ENCODE data around the gene ST3GAL6. TPM values are rescaled to one million over a fixed set of nuclear protein-coding genes. Genes with fewer than 3 reads are reported as not detected.

ST3GAL6 gene
- total and polyA plus RNA-seq, 5 donors from 2014 or later: 0.37 to 0.89 TPM; not detected in 3

DNA sequence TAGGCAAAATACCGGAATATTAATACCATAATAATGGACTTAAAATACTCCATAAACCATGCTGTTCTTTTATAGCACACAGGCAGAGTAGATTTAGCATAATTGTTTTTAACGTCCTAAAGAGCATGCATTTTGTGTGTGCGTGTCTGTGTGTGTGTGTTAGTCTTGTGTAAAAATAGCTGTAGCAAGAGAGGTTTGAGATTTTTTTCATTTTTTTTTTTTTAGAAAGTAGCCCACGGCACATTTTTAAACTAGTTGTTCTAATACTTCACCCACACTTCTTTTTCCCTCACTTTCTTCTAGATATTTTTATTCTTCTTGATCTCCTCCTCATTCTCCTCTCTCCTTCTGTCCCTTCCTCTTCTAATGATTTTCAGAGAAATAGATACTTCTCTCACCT, 7.5 kb upstream of the ST3GAL6 start:
- no peak overlapping the region for H3K4me3 Mint-ChIP-seq
- peaks cover 5% of the 10 kb centered on the region for H3K27me3 ChIP-seq (ENCODE audit: control insufficient read depth, insufficient read depth, low read length)
- no peaks in the 10 kb centered on the region for H3K4me1 Mint-ChIP-seq
- no peak overlapping the region for H3K27ac ChIP-seq (ENCODE audit: insufficient read depth, low read length, poor library complexity, severe bottlenecking)
- no peaks in the 10 kb centered on the region for H3K36me3 Mint-ChIP-seq
- H3K9me3 ChIP-seq (ENCODE audit: control insufficient read depth in 2 of 2, low read length in 2 of 2): no peaks in the 10 kb centered on the region
- H3K4me3 ChIP-seq (ENCODE audit: low read depth, low read length): no peak overlapping the region
- H3K27ac Mint-ChIP-seq: no peak overlapping the region
- no peaks in the 10 kb centered on the region for H3K4me1 ChIP-seq (ENCODE audit: control insufficient read depth, insufficient read depth, low read length, poor library complexity, severe bottlenecking)
- peaks cover 23% of the 10 kb centered on the region for H3K27me3 Mint-ChIP-seq
- no peaks in the 10 kb centered on the region for H3K36me3 ChIP-seq (ENCODE audit: control insufficient read depth, insufficient read depth, low read length)
- peaks cover 0 to 2% (median 0%) of the 10 kb centered on the region in 7 donors for H3K9me3 Mint-ChIP-seq
- DNase-seq: no peak
- ATAC-seq (ENCODE audit: low read depth in 2 of 2): no peak

DNA sequence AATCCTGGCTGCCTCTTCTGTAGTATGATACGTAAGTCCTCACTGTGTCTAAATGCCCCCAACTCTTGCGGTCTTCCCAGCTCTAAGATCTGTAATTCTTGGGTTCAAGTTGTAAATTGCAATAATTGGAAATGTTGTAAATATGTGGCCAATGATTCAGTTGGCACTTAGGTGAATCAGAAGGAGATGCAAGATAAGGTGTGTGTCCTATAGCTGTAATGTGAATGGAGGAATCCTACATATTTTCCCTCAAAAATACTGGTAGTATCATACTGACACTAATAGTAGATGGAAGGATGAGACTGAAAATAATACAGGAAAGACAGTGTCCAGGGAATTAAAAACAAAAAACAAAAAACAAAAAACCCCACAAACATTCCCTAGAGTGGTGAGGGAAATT, 3.5 kb upstream of the ST3GAL6 start:
- no peak overlapping the region for H3K27ac Mint-ChIP-seq

DNA sequence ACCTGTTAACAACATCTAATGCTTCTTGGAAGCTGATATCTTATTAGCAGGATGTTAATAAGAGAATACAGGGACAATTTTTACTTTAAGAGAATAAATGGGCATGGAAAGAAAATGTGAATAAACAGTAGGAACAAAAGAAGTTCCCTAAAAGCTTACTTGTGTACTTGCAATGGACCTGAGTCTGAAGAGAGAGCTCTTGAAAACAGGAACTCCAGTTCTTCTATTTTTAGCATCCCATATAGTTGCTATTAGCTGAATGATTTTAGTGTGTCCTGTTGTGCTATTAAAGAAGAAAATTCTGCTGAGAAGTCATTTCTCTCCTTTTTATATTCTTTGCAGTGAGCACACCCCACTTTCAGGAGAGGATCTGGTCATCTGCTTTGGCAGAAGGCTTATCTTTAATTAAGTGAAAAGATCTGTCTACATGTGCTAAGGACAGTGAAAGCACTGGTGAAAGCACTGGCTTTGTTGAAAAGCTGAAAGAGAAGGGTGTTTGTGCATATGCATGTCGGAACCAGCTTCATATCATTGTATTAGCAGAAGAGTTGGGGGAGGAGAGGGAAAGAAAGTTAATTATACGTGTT, 1.4 kb upstream of the ST3GAL6 start:
- H3K9me3 Mint-ChIP-seq: no peaks in the 10 kb centered on the region
- no peaks in the 10 kb centered on the region for H3K36me3 ChIP-seq (ENCODE audit: control insufficient read depth, insufficient read depth, low read length)
- H3K4me3 ChIP-seq (ENCODE audit: low read depth, low read length): no peak overlapping the region
- ATAC-seq (ENCODE audit: low read depth in 2 of 2) (no peak), DNase-seq (no peak)
- H3K36me3 Mint-ChIP-seq: no peaks in the 10 kb centered on the region
- no peak overlapping the region for H3K27ac Mint-ChIP-seq
- no peak overlapping the region for H3K4me3 Mint-ChIP-seq
- H3K4me1 ChIP-seq (ENCODE audit: control insufficient read depth, insufficient read depth, low read length, poor library complexity, severe bottlenecking): no peaks in the 10 kb centered on the region
- no peaks in the 10 kb centered on the region for H3K9me3 ChIP-seq (ENCODE audit: control insufficient read depth in 2 of 2, low read length in 2 of 2)
- H3K27ac ChIP-seq (ENCODE audit: insufficient read depth, low read length, poor library complexity, severe bottlenecking): no peak overlapping the region
- peaks cover 0 to 2% (median 0%) of the 10 kb centered on the region in 4 donors for H3K4me1 Mint-ChIP-seq
- H3K27me3 Mint-ChIP-seq: peaks cover 29% of the 10 kb centered on the region
- H3K27me3 ChIP-seq (ENCODE audit: control insufficient read depth, insufficient read depth, low read length): no peaks in the 10 kb centered on the region

More for the DNA sequence above, 3.5 kb upstream of the ST3GAL6 start:
- DNase-seq: no peak
- Histone ChIP-seq H3K4me1 (ENCODE audit: control insufficient read depth, insufficient read depth, low read length, poor library complexity, severe bottlenecking) (no peaks in the 10 kb centered on the region), H3K9me3 (ENCODE audit: control insufficient read depth in 2 of 2, low read length in 2 of 2) (no peaks in the 10 kb centered on the region), H3K36me3 (ENCODE audit: control insufficient read depth, insufficient read depth, low read length) (no peaks in the 10 kb centered on the region), H3K4me3 (ENCODE audit: low read depth, low read length) (no peak overlapping the region), H3K27ac (ENCODE audit: insufficient read depth, low read length, poor library complexity, severe bottlenecking) (no peak overlapping the region), H3K27me3 (ENCODE audit: control insufficient read depth, insufficient read depth, low read length) (peaks cover 2% of the 10 kb centered on the region)
- Mint-ChIP-seq H3K36me3 (no peaks in the 10 kb centered on the region), H3K4me1 (peaks cover 0 to 2% (median 0%) of the 10 kb centered on the region in 4 donors), H3K27me3 (peaks cover 29% of the 10 kb centered on the region), H3K4me3 (no peak overlapping the region), H3K9me3 (no peaks in the 10 kb centered on the region)
- ATAC-seq (ENCODE audit: low read depth in 2 of 2): no peak

DNA sequence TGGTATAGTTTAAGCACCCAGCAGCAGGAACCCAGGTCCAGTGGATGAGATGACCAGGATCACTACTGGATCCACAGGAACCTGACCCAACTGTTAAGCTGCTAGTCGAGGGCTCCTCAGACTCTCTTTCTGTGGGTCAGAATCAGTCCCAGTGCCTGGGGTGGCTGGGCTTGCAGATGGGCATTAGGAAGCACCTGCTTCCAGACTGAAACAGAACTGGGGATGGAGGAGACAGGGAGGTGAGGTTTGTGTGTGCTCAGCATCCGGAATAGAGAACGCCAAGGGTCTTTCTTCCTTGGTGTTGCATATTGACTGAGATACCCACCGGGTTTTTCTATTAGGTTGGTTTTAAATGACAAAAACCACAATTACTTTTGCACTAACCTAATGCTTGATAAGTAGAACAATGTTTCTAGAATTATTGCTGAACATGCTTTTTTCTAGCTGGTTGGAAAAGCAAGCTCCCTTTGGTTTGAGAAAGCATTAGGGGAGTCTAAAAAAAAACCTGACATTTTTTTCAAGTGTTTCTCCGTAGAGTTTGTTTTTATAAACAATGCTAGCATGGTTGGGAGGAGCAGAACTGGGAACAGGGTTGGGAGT, 779 bp downstream of the ST3GAL6 start:
- no peaks in the 10 kb centered on the region for H3K36me3 Mint-ChIP-seq
- peaks cover 30% of the 10 kb centered on the region for H3K27me3 Mint-ChIP-seq

DNA sequence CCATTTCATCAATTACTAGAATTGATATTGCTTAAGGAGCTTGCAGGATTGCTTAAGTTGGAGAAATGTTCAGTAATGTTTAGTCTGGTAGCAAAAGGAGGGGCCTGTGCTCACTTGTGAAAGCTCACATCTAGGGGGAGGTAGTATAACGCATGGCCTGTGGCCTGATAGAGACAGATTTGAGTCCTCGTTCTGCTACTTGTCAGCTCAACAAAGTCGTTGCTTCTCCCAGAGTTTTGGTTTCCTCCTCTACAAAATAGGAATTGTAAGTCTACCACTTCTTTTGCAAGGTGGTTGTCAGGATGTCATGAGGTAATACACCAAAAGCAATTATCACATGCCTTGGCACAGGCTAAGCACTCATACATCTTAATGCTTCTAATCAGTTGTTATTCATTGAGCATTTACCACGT, 1.3 kb downstream of the ST3GAL6 start:
- no peaks in the 10 kb centered on the region for H3K36me3 Mint-ChIP-seq
- no peaks in the 10 kb centered on the region for H3K9me3 ChIP-seq (ENCODE audit: control insufficient read depth in 2 of 2, low read length in 2 of 2)
- no peak for DNase-seq
- peaks cover 32% of the 10 kb centered on the region for H3K27me3 Mint-ChIP-seq
- no peak overlapping the region for H3K4me3 Mint-ChIP-seq
- ATAC-seq (ENCODE audit: low read depth in 2 of 2): no peak
- no peak overlapping the region for H3K4me3 ChIP-seq (ENCODE audit: low read depth, low read length)
- peaks cover 0 to 2% (median 0%) of the 10 kb centered on the region in 4 donors for H3K4me1 Mint-ChIP-seq
- no peaks in the 10 kb centered on the region for H3K36me3 ChIP-seq (ENCODE audit: control insufficient read depth, insufficient read depth, low read length)
- no peak overlapping the region for H3K27ac ChIP-seq (ENCODE audit: insufficient read depth, low read length, poor library complexity, severe bottlenecking)
- no peaks in the 10 kb centered on the region for H3K4me1 ChIP-seq (ENCODE audit: control insufficient read depth, insufficient read depth, low read length, poor library complexity, severe bottlenecking)
- H3K9me3 Mint-ChIP-seq: peaks cover 0 to 2% (median 0%) of the 10 kb centered on the region in 7 donors
- H3K27me3 ChIP-seq (ENCODE audit: control insufficient read depth, insufficient read depth, low read length): no peaks in the 10 kb centered on the region
- no peak overlapping the region for H3K27ac Mint-ChIP-seq

More for the DNA sequence above, 779 bp downstream of the ST3GAL6 start:
- Mint-ChIP-seq H3K27ac (no peak overlapping the region), H3K9me3 (peaks cover 0 to 2% (median 0%) of the 10 kb centered on the region in 7 donors), H3K4me1 (peaks cover 0 to 2% (median 0%) of the 10 kb centered on the region in 4 donors), H3K4me3 (no peak overlapping the region)
- DNase-seq (no peak), ATAC-seq (ENCODE audit: low read depth in 2 of 2) (no peak)
- Histone ChIP-seq H3K9me3 (ENCODE audit: control insufficient read depth in 2 of 2, low read length in 2 of 2) (no peaks in the 10 kb centered on the region), H3K27ac (ENCODE audit: insufficient read depth, low read length, poor library complexity, severe bottlenecking) (no peak overlapping the region), H3K4me1 (ENCODE audit: control insufficient read depth, insufficient read depth, low read length, poor library complexity, severe bottlenecking) (no peaks in the 10 kb centered on the region), H3K4me3 (ENCODE audit: low read depth, low read length) (no peak overlapping the region), H3K27me3 (ENCODE audit: control insufficient read depth, insufficient read depth, low read length) (no peaks in the 10 kb centered on the region), H3K36me3 (ENCODE audit: control insufficient read depth, insufficient read depth, low read length) (no peaks in the 10 kb centered on the region)

DNA sequence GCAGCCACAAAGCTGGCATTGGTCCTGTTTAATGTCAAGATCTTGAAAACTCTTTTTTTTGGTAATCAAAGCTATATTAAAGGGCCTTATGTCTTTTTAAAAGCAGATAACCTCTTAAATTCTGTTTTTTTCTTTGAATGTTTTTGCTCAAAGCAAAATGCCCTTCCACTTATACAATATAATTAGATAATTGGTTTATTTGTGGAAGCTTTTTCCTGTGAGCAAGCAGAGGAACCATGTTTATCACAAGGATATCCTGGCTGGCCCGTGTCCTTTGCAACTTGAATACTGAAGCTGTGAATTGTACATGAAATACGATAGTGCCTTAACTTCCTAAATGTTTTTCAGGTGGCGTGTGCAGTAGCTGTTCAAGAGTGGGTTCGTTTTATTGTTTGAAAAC, 2.6 kb downstream of the ST3GAL6 start:
- DNase-seq: no peak

DNA sequence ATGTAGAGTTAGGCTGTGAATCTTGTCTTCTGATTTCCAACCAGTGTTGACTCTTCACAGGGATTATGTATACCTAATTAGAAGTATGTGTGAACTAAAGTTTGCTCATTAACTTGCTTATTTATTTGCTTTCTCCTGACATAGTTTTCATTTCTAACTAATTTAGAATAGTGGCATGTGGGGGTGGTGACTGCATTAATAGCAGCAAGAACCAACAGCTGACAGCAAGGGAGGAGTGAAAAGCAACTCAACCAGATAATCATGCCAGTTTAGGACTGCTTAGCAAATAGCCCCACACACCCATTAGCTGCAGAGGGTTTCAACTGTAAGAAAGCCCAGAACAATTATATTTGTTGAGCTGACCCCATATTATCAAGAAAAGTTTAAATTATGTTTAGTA, 3.8 kb downstream of the ST3GAL6 start:
- Mint-ChIP-seq H3K27me3 (peaks cover 35% of the 10 kb centered on the region), H3K27ac (no peak overlapping the region), H3K4me3 (no peak overlapping the region), H3K4me1 (peaks cover 0 to 2% (median under 1%) of the 10 kb centered on the region in 4 donors), H3K36me3 (no peaks in the 10 kb centered on the region), H3K9me3 (peaks cover 0 to 2% (median 0%) of the 10 kb centered on the region in 7 donors)
- ATAC-seq (ENCODE audit: low read depth in 2 of 2) (no peak), DNase-seq (no peak)
- H3K4me3 ChIP-seq (ENCODE audit: low read depth, low read length): no peak overlapping the region
- H3K9me3 ChIP-seq (ENCODE audit: control insufficient read depth in 2 of 2, low read length in 2 of 2): no peaks in the 10 kb centered on the region
- no peaks in the 10 kb centered on the region for H3K4me1 ChIP-seq (ENCODE audit: control insufficient read depth, insufficient read depth, low read length, poor library complexity, severe bottlenecking)
- no peaks in the 10 kb centered on the region for H3K27me3 ChIP-seq (ENCODE audit: control insufficient read depth, insufficient read depth, low read length)
- no peak overlapping the region for H3K27ac ChIP-seq (ENCODE audit: insufficient read depth, low read length, poor library complexity, severe bottlenecking)
- H3K36me3 ChIP-seq (ENCODE audit: control insufficient read depth, insufficient read depth, low read length): no peaks in the 10 kb centered on the region

More for the DNA sequence above, 2.6 kb downstream of the ST3GAL6 start:
- Mint-ChIP-seq H3K9me3 (peaks cover 0 to 2% (median 0%) of the 10 kb centered on the region in 7 donors), H3K27me3 (peaks cover 32% of the 10 kb centered on the region), H3K4me1 (peaks cover 0 to 2% (median under 1%) of the 10 kb centered on the region in 4 donors), H3K36me3 (no peaks in the 10 kb centered on the region), H3K4me3 (no peak overlapping the region), H3K27ac (no peak overlapping the region)
- no peak for ATAC-seq (ENCODE audit: low read depth in 2 of 2)
- Histone ChIP-seq H3K4me1 (ENCODE audit: control insufficient read depth, insufficient read depth, low read length, poor library complexity, severe bottlenecking) (no peaks in the 10 kb centered on the region), H3K27ac (ENCODE audit: insufficient read depth, low read length, poor library complexity, severe bottlenecking) (no peak overlapping the region), H3K27me3 (ENCODE audit: control insufficient read depth, insufficient read depth, low read length) (no peaks in the 10 kb centered on the region), H3K36me3 (ENCODE audit: control insufficient read depth, insufficient read depth, low read length) (no peaks in the 10 kb centered on the region), H3K4me3 (ENCODE audit: low read depth, low read length) (no peak overlapping the region), H3K9me3 (ENCODE audit: control insufficient read depth in 2 of 2, low read length in 2 of 2) (no peaks in the 10 kb centered on the region)

DNA sequence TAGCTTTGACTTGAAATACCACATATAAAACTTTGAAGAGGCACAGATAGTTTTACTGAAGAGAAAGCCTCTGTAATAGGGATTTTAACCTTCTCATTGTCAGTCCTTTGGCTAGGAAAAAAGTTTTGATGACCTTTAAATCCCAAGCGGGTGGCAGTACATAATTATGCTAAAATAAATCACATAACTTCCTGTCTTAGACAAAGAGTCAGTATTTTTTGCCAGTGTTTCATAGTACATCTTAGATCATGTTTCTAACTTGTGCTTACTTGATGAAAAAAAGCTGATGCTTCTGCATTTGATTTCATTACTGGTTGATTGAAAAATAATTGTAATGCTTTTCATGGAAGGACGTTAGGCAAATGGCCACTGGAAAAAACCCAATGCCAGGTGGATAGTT, 5.8 kb downstream of the ST3GAL6 start:
- Mint-ChIP-seq H3K9me3 (peaks cover 0 to 2% (median 0%) of the 10 kb centered on the region in 7 donors), H3K27ac (no peak overlapping the region), H3K4me3 (no peak overlapping the region), H3K27me3 (peaks cover 30% of the 10 kb centered on the region), H3K4me1 (peaks cover 0 to 2% (median 0%) of the 10 kb centered on the region in 4 donors), H3K36me3 (no peaks in the 10 kb centered on the region)
- Histone ChIP-seq H3K4me3 (ENCODE audit: low read depth, low read length) (no peak overlapping the region), H3K36me3 (ENCODE audit: control insufficient read depth, insufficient read depth, low read length) (no peaks in the 10 kb centered on the region), H3K27ac (ENCODE audit: insufficient read depth, low read length, poor library complexity, severe bottlenecking) (no peak overlapping the region), H3K27me3 (ENCODE audit: control insufficient read depth, insufficient read depth, low read length) (peaks cover 2% of the 10 kb centered on the region), H3K4me1 (ENCODE audit: control insufficient read depth, insufficient read depth, low read length, poor library complexity, severe bottlenecking) (no peaks in the 10 kb centered on the region), H3K9me3 (ENCODE audit: control insufficient read depth in 2 of 2, low read length in 2 of 2) (no peaks in the 10 kb centered on the region)
- ATAC-seq (ENCODE audit: low read depth in 2 of 2) (no peak), DNase-seq (no peak)
